ENCODE data around the gene KRTAP10-1.
"Not testable (repeated sequence)": the region's sequence is repeated elsewhere in the genome, so short reads cannot be mapped to it uniquely, and the experiment has no call there.

Gene KRTAP10-1

GRCh38 chr21:44556879-44557278 lies 16.9 kb upstream of the KRTAP10-1 start:
- no peak for TF ChIP-seq CTCF (IDR thresholded peaks at IDR 0.05; ENCODE audit: low read depth, low read length)
- H3K4me3 ChIP-seq (ENCODE audit: low read depth, low read length) = no peak overlapping the region

- no peak overlapping the region for H3K4me3 ChIP-seq (ENCODE audit: low read depth, low read length)
- no peak for TF ChIP-seq CTCF (IDR thresholded peaks at IDR 0.05; ENCODE audit: low read depth, low read length)
Observed at GRCh38 chr21:44555200-44555875, 15.3 kb upstream of the KRTAP10-1 start.

- H3K4me3 ChIP-seq (ENCODE audit: low read depth, low read length) = no peak overlapping the region
- TF ChIP-seq CTCF (IDR thresholded peaks at IDR 0.05; ENCODE audit: low read depth, low read length) = no peak
Observed at GRCh38 chr21:44552681-44553080, 12.7 kb upstream of the KRTAP10-1 start.

GRCh38 chr21:44552136-44552535 lies 12.1 kb upstream of the KRTAP10-1 start:
- TF ChIP-seq CTCF (IDR thresholded peaks at IDR 0.05; ENCODE audit: low read depth, low read length) = no peak
- no peak overlapping the region for H3K4me3 ChIP-seq (ENCODE audit: low read depth, low read length)

GRCh38 chr21:44551340-44551961 lies 11.5 kb upstream of the KRTAP10-1 start, which contains the start of gene KRTAP10-2:
Gene KRTAP10-2 (minus strand): TSS chr21:44551505. CDS start chr21:44551458, 47 bp downstream.
- TF ChIP-seq CTCF (IDR thresholded peaks at IDR 0.05; ENCODE audit: low read depth, low read length) = no peak
- no peak within 1 kb of the TSS for H3K4me3 ChIP-seq (ENCODE audit: low read depth, low read length)

GRCh38 chr21:44550807-44551206 lies 10.8 kb upstream of the KRTAP10-1 start:
- no peak overlapping the region for H3K4me3 ChIP-seq (ENCODE audit: low read depth, low read length)
- TF ChIP-seq CTCF (IDR thresholded peaks at IDR 0.05; ENCODE audit: low read depth, low read length) = no peak

GRCh38 chr21:44550285-44550684 lies 10.3 kb upstream of the KRTAP10-1 start:
- not testable (repeated sequence) for H3K4me3 ChIP-seq (ENCODE audit: low read depth, low read length)

Data from WI38 (cell line).